Hematopoietic multipotent progenitor cell treated with erythropoietin and hydrocortisone succinate and interleukin-3 and kit ligand, for 15 days (in vitro differentiated cells): ENCODE measurements around the gene CUL4A.

Source experiments
- DNase-seq: peaks from one replicate; pipeline ENCODE4 v3.0.0-alpha.2; 2015; ENCODE audit warnings: low spot score

CUL4A gene

GRCh38 chr13:113208421-113209335, 735 bp upstream of the CUL4A start, which contains the start of gene PCID2:
TSS of gene PCID2 (minus strand) at chr13:113208669. CDS start at chr13:113208634, 35 bp downstream.
- peak; percentile 91 for DNase-seq

- DNase-seq = peak; percentile 68
Observed at GRCh38 chr13:113209759-113210421, 477 bp downstream of the CUL4A start.

- DNase-seq = no peak
Observed at GRCh38 chr13:113210833-113211232, 1.4 kb downstream of the CUL4A start.

- DNase-seq = peak; percentile 40
Observed at GRCh38 chr13:113211774-113212173, 2.4 kb downstream of the CUL4A start.

GRCh38 chr13:113216254-113217048, 7.0 kb downstream of the CUL4A start:
- DNase-seq = peak; percentile 47

GRCh38 chr13:113218586-113218985, 9.2 kb downstream of the CUL4A start:
- DNase-seq = no peak

GRCh38 chr13:113219256-113219940, 10.0 kb downstream of the CUL4A start:
- DNase-seq = peak; percentile 83

- DNase-seq = peak; percentile 97
Observed at GRCh38 chr13:113220141-113220598, 10.8 kb downstream of the CUL4A start.

GRCh38 chr13:113220877-113221276, 11.5 kb downstream of the CUL4A start:
- no peak for DNase-seq

GRCh38 chr13:113223070-113223469, 13.7 kb downstream of the CUL4A start:
- DNase-seq = no peak

GRCh38 chr13:113224486-113224885, 15.1 kb downstream of the CUL4A start:
- peak; percentile 42 for DNase-seq

- no peak for DNase-seq
Observed at GRCh38 chr13:113225515-113225914, 16.1 kb downstream of the CUL4A start.

GRCh38 chr13:113226873-113227450, 17.5 kb downstream of the CUL4A start:
- no peak for DNase-seq

GRCh38 chr13:113229161-113229560, 19.7 kb downstream of the CUL4A start:
- no peak for DNase-seq

- DNase-seq = no peak
Observed at GRCh38 chr13:113229791-113230190, 20.4 kb downstream of the CUL4A start.

- no peak for DNase-seq
Observed at GRCh38 chr13:113231306-113232207, 22.1 kb downstream of the CUL4A start.

- DNase-seq = no peak
Observed at GRCh38 chr13:113232208-113233003, 23.0 kb downstream of the CUL4A start.

- DNase-seq = no peak
Observed at GRCh38 chr13:113233101-113233500, 23.7 kb downstream of the CUL4A start.

- peak; percentile 74 for DNase-seq
Observed at GRCh38 chr13:113238536-113238935, 29.1 kb downstream of the CUL4A start.
